GM23338 (cell line): Measurements from ENCODE around the gene UBAC1. TPM values are rescaled to one million over a fixed set of nuclear protein-coding genes. Genes with fewer than 3 reads are reported as not detected.
A peak's percentile ranks its signal among the peaks of the same experiment; 100 is the strongest.

Experiments used
- ATAC-seq: fragments of 200-7000 bp; cut with Tn5 transposase; 3 replicates; pipeline ENCODE4 v1.9.1; 2020
- DNase-seq: peaks from one replicate; pipeline ENCODE4 v3.0.0-alpha.2; 2015; ENCODE audit warnings: low spot score
- H2AFZ ChIP-seq: fragments of 200-600 bp; sonication (generic); 2 replicates; pipeline ENCODE4 v1.8.0; 2016; ENCODE audit warnings: antibody characterized with exemption, mild to moderate bottlenecking, moderate library complexity
- H3F3A ChIP-seq: fragments of 200-600 bp; sonication (generic); replicated peaks from 2 replicates; pipeline ENCODE4 v1.8.0; 2017; ENCODE audit warnings: antibody characterized with exemption, mixed run types, low read depth
- H3K27ac ChIP-seq: fragments of 200-600 bp; sonication (generic); 2 replicates; pipeline ENCODE4 v1.6.1; 2016; ENCODE audit warnings: low read depth
- H3K27me3 ChIP-seq: fragments of 200-600 bp; sonication (generic); 2 replicates; pipeline ENCODE4 v1.8.0; 2016; ENCODE audit warnings: mild to moderate bottlenecking, mixed run types, moderate library complexity; ENCODE audit not compliant: insufficient read depth
- H3K36me3 ChIP-seq: fragments of 200-600 bp; sonication (generic); 2 replicates; pipeline ENCODE4 v1.8.0; 2016; ENCODE audit warnings: mild to moderate bottlenecking; ENCODE audit not compliant: insufficient read depth
- H3K4me1 ChIP-seq: fragments of 200-600 bp; sonication (generic); 2 replicates; pipeline ENCODE4 v1.8.0; 2016; ENCODE audit warnings: mild to moderate bottlenecking, moderate library complexity; ENCODE audit not compliant: insufficient read depth
- H3K4me2 ChIP-seq: fragments of 200-600 bp; sonication (generic); 2 replicates; pipeline ENCODE4 v1.7.1; 2017; ENCODE audit warnings: mixed run types
- H3K4me3 ChIP-seq: fragments of 200-600 bp; sonication (generic); 2 replicates; pipeline ENCODE4 v1.6.1; 2016; ENCODE audit warnings: mixed run types
- H3K79me2 ChIP-seq: fragments of 200-600 bp; sonication (generic); replicated peaks from 2 replicates; pipeline ENCODE4 v1.8.0; 2017; ENCODE audit warnings: mild to moderate bottlenecking; ENCODE audit not compliant: insufficient read depth
- H3K9me2 ChIP-seq: fragments of 200-600 bp; sonication (generic); 2 replicates; pipeline ENCODE4 v1.8.0; 2017; ENCODE audit not compliant: insufficient read depth
- H4K20me1 ChIP-seq: fragments of 200-600 bp; sonication (generic); replicated peaks from 2 replicates; pipeline ENCODE4 v1.8.0; 2017; ENCODE audit warnings: mild to moderate bottlenecking; ENCODE audit not compliant: insufficient read depth
- H3K27ac Mint-ChIP-seq: 2 replicates; pipeline ENCODE4 v1.8.0; 2020; ENCODE audit warnings: inconsistent platforms, mild to moderate bottlenecking, moderate library complexity, mixed read lengths
- H3K27me3 Mint-ChIP-seq: 3 replicates; pipeline ENCODE4 v1.8.0; 2022; ENCODE audit warnings: low read depth, mild to moderate bottlenecking, moderate library complexity, mixed read lengths, inconsistent platforms; ENCODE audit not compliant: insufficient read depth, poor library complexity
- H3K36me3 Mint-ChIP-seq: 3 replicates; pipeline ENCODE4 v1.8.0; 2021; ENCODE audit warnings: low read depth, mild to moderate bottlenecking, inconsistent platforms, moderate library complexity, mixed read lengths
- H3K4me1 Mint-ChIP-seq: 3 replicates; pipeline ENCODE4 v1.8.0; 2020; ENCODE audit warnings: mild to moderate bottlenecking, inconsistent platforms, mixed read lengths
- H3K4me3 Mint-ChIP-seq: 3 replicates; pipeline ENCODE4 v1.8.0; 2021; ENCODE audit warnings: moderate library complexity, mild to moderate bottlenecking, inconsistent platforms, mixed read lengths
- H3K9me3 Mint-ChIP-seq: 3 replicates; pipeline ENCODE4 v1.8.0; 2020; ENCODE audit warnings: moderate library complexity, mild to moderate bottlenecking, inconsistent platforms, mixed read lengths
- CREB1 ChIP-seq: fragments of 250-450 bp; sonication (Bioruptor Pico); IDR thresholded peaks from 2 replicates; pipeline ENCODE4 v1.5.0; 2020; ENCODE audit warnings: low read depth, mild to moderate bottlenecking, moderate library complexity
- EZH2phosphoT487 ChIP-seq: fragments of 200-600 bp; sonication (generic); IDR thresholded peaks from one replicate; pipeline ENCODE4 v1.8.1; 2018; ENCODE audit warnings: antibody characterized with exemption; ENCODE audit not compliant: unreplicated experiment
- JUNB ChIP-seq: IDR thresholded peaks from one replicate; pipeline ENCODE4 v1.6.1; 2016; ENCODE audit warnings: antibody characterized with exemption; ENCODE audit not compliant: unreplicated experiment
- REST ChIP-seq: IDR thresholded peaks from one replicate; pipeline ENCODE4 v1.6.1; 2018; ENCODE audit warnings: antibody characterized with exemption; ENCODE audit not compliant: unreplicated experiment
- ZNF331 ChIP-seq: fragments of 250-450 bp; sonication (Bioruptor Pico); IDR thresholded peaks from 2 replicates; pipeline ENCODE4 v1.5.0; 2020; ENCODE audit warnings: low read depth, mild to moderate bottlenecking, moderate library complexity
- polyA plus RNA-seq: library from polyadenylated mRNA; unstranded; fragments of >200 nt; fragmentation: Nextera tagmentation; extraction: Ambion mirVana; gene quantifications from 2 replicates; pipeline ENCODE4 v1.2.1, GENCODE V29; 2016
- total RNA-seq: library from RNA; depleted of rRNA; stranded (reverse); fragments of >200 nt; shearing (Covaris generic); gene quantifications from 2 replicates; pipeline ENCODE4 v1.2.3, GENCODE V29; 2014

Gene UBAC1
- total and polyA plus RNA-seq, 2 experiments from 2014 or later, result 63.2 to 86.6 TPM

GRCh38 chr9:135903786-135904520 is 57.2 kb downstream of the UBAC1 start:
- Histone ChIP-seq H3F3A (0 out of 2 replicates have a peak, but pooled peaks cover 2% of the 10 kb centered on the region), H3K9me2 (no peaks in the 10 kb centered on the region), H2AFZ (no peak overlapping the region), H3K4me1 (peaks cover 39% of the 10 kb centered on the region), H3K79me2 (peaks cover 82% of the 10 kb centered on the region), H3K4me2 (peak overlapping the region; percentile 64), H4K20me1 (peaks cover 63% of the 10 kb centered on the region), H3K27me3 (peaks cover 6% of the 10 kb centered on the region; the same call in 1 of the 2 replicates), H3K27ac (peak overlapping the region; percentile 57), H3K36me3 (no peaks in the 10 kb centered on the region), H3K4me3 (peak overlapping the region; percentile 28; the same call in 1 of the 2 replicates)
- TF ChIP-seq JUNB, result no peak
- no peak for TF ChIP-seq CREB1 (CRISPR knock-in tag)
- Mint-ChIP-seq H3K27ac (no peak overlapping the region), H3K4me3 (peak overlapping the region; percentile 23; the same call in 2 of the 3 replicates), H3K27me3 (peaks cover 5% of the 10 kb centered on the region), H3K36me3 (peaks cover 50% of the 10 kb centered on the region), H3K4me1 (peaks cover 37% of the 10 kb centered on the region), H3K9me3 (peaks cover 13% of the 10 kb centered on the region)
- ATAC-seq (no peak), DNase-seq (no peak)

- Mint-ChIP-seq H3K4me3 (peak overlapping the region; percentile 23; the same call in 1 of the 3 replicates), H3K36me3 (peaks cover 49% of the 10 kb centered on the region), H3K4me1 (peaks cover 31% of the 10 kb centered on the region), H3K27ac (no peak overlapping the region), H3K9me3 (peaks cover 11% of the 10 kb centered on the region), H3K27me3 (no peaks in the 10 kb centered on the region)
- Histone ChIP-seq H3K4me2 (peak overlapping the region; percentile 64), H3F3A (no peaks in the 10 kb centered on the region), H3K27ac (peak overlapping the region; percentile 57; the same call in 1 of the 2 replicates), H4K20me1 (peaks cover 62% of the 10 kb centered on the region), H3K79me2 (peaks cover 83% of the 10 kb centered on the region), H3K9me2 (no peaks in the 10 kb centered on the region), H3K27me3 (no peaks in the 10 kb centered on the region), H3K4me1 (peaks cover 32% of the 10 kb centered on the region), H3K4me3 (no peak overlapping the region), H3K36me3 (no peaks in the 10 kb centered on the region), H2AFZ (no peak overlapping the region)
- no peak for TF ChIP-seq ZNF331 (CRISPR knock-in tag)
- no peak for TF ChIP-seq CREB1 (CRISPR knock-in tag)
- TF ChIP-seq EZH2phosphoT487, result no peak
- TF ChIP-seq REST, result no peak
- TF ChIP-seq JUNB, result no peak
- no peak for DNase-seq
- ATAC-seq, result no peak
Measured at GRCh38 chr9:135903358-135903656, 57.9 kb downstream of the UBAC1 start.
